Measurements from ENCODE around the gene SERPINI2.

GRCh38 chr3:167497903-167498302 lies 24.1 kb upstream of the SERPINI2 start:
- TF ChIP-seq POLR2A (IDR thresholded peaks at IDR 0.05) (no peak), EP300 (IDR thresholded peaks at IDR 0.05) (no peak)

All from sigmoid colon (tissue), 4 donors.